ENCODE results near the gene CHTOP. TPM values are rescaled to one million over a fixed set of nuclear protein-coding genes. Genes with fewer than 3 reads are reported as not detected.
A peak's percentile ranks its signal among the peaks of the same experiment; 100 is the strongest.

Gene CHTOP
- total and polyA plus RNA-seq, 2 of the 13 experiments (the other 11 are each of a cell fraction or from before 2014, with no cell fraction given) = 38.0 to 51.9 TPM

- CTCF ChIA-PET (ENCODE audit: low intra/inter-chr PET ratio, low total read pairs) = no interaction called here
- BruUV-seq (replicated peaks) = no TSS peak
- Histone ChIP-seq H3K4me2 (ENCODE audit: low read depth, low read length) (peak overlapping the region; percentile 79), H3K9me3 (ENCODE audit: low read length) (no peaks in the 10 kb centered on the region), H3K4me3 (replicated peaks in 1 of 3; ENCODE audit: insufficient read depth in 1 of 3, low read depth in 2 of 3, low read length in 3 of 3) (no peak overlapping the region), H3K9ac (ENCODE audit: insufficient read depth, low read depth, low read length) (no peak overlapping the region), H3K27me3 (ENCODE audit: control insufficient read depth in 1 of 2, insufficient read depth in 2 of 2, low read length in 2 of 2) (no peaks in the 10 kb centered on the region), H3K27ac (ENCODE audit: extremely low read length, insufficient read depth, low read length) (no peak overlapping the region), H3K4me1 (ENCODE audit: insufficient read depth, low read length) (peaks cover 48% of the 10 kb centered on the region), H3K36me3 (replicated peaks in 1 of 2; ENCODE audit: control insufficient read depth in 1 of 2, insufficient read depth in 2 of 2, low read length in 2 of 2) (peaks cover 10 to 49% of the 10 kb centered on the region in 2 experiments), H4K20me1 (ENCODE audit: insufficient read depth, low read length) (peaks cover 13% of the 10 kb centered on the region), H3K79me2 (ENCODE audit: insufficient read depth, low read length) (peaks cover 32% of the 10 kb centered on the region), H2AFZ (ENCODE audit: low read length) (no peak overlapping the region)
- DNase-seq (ENCODE audit: low spot score) (no peak), ATAC-seq (no peak), FAIRE-seq (no peak)
- in situ Hi-C loops (cut with HindIII; ENCODE audit: extremely low pct_ligation_motif_present, low pct_unique_long_range_greater_than_20kb) = no loop called here
- intact Hi-C loops (cut with micrococcal nuclease; ENCODE audit: unreplicated experiment) = no loop called here
- POLR2A ChIA-PET = interaction anchor here (2.5 to 2.7 kb wide), 4 partner anchors 12 to 28 kb away, joined by 9 to 63 read pairs (median 45); partner anchors contain the start of genes S100A16 and SNAPIN
- 91% methylated on average over 7 of the region's 7 CpGs for WGBS (ENCODE audit: low lambda C conversion rate)
- TF ChIP-seq, protein P1, sequence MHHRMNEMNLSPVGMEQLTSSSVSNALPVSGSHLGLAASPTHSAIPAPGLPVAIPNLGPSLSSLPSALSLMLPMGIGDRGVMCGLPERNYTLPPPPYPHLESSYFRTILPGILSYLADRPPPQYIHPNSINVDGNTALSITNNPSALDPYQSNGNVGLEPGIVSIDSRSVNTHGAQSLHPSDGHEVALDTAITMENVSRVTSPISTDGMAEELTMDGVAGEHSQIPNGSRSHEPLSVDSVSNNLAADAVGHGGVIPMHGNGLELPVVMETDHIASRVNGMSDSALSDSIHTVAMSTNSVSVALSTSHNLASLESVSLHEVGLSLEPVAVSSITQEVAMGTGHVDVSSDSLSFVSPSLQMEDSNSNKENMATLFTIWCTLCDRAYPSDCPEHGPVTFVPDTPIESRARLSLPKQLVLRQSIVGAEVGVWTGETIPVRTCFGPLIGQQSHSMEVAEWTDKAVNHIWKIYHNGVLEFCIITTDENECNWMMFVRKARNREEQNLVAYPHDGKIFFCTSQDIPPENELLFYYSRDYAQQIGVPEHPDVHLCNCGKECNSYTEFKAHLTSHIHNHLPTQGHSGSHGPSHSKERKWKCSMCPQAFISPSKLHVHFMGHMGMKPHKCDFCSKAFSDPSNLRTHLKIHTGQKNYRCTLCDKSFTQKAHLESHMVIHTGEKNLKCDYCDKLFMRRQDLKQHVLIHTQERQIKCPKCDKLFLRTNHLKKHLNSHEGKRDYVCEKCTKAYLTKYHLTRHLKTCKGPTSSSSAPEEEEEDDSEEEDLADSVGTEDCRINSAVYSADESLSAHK (CRISPR knock-in tag; IDR thresholded peaks at IDR 0.05; ENCODE audit: borderline replicate concordance) = no peak
- TF ChIP-seq ZNF335 (CRISPR knock-in tag; IDR thresholded peaks at IDR 0.05) (no peak), ZNF33B (CRISPR knock-in tag; IDR thresholded peaks at IDR 0.05) (no peak), CTCF (CRISPR knock-in tag; IDR thresholded peaks at IDR 0.05) (no peak), ZNF83 (CRISPR knock-in tag; IDR thresholded peaks at IDR 0.05; ENCODE audit: borderline replicate concordance) (no peak), NKX3-1 (CRISPR knock-in tag; IDR thresholded peaks at IDR 0.05) (no peak), RARA (CRISPR knock-in tag; IDR thresholded peaks at IDR 0.05) (no peak), MBD4 (IDR thresholded peaks at IDR 0.05; ENCODE audit: borderline replicate concordance, low read length) (no peak), HOXA3 (CRISPR knock-in tag; IDR thresholded peaks at IDR 0.05) (no peak), ZNF382 (CRISPR knock-in tag; IDR thresholded peaks at IDR 0.05; ENCODE audit: borderline replicate concordance) (no peak), ZBTB21 (CRISPR knock-in tag; IDR thresholded peaks at IDR 0.05) (no peak), MTA1 (CRISPR knock-in tag; IDR thresholded peaks at IDR 0.05; ENCODE audit: borderline replicate concordance) (no peak), NPAS2 (CRISPR knock-in tag; IDR thresholded peaks at IDR 0.05; ENCODE audit: borderline replicate concordance) (no peak), ZNF235 (CRISPR knock-in tag; IDR thresholded peaks at IDR 0.05; ENCODE audit: borderline replicate concordance) (no peak), NONO (IDR thresholded peaks at IDR 0.05) (no peak), NONO (CRISPR knock-in tag; conservative IDR thresholded peaks at IDR 0.05) (no peak), WIZ (CRISPR knock-in tag; IDR thresholded peaks at IDR 0.05) (no peak), ZFP91 (CRISPR knock-in tag; IDR thresholded peaks at IDR 0.05; ENCODE audit: borderline replicate concordance) (no peak)
Observed at GRCh38 chr1:153635872-153636271, 2.0 kb downstream of the CHTOP start.

Data from HepG2 (cell line).